Brain microvascular endothelial cell (primary cell): ENCODE measurements around the gene PLD4.
"Not testable (repeated sequence)": the region's sequence is repeated elsewhere in the genome, so short reads cannot be mapped to it uniquely, and the experiment has no call there.

Experiments used
- DNase-seq: peaks from one replicate; pipeline ENCODE4 v3.0.0-alpha.2; 2020
- H3K27ac ChIP-seq: fragments of 250-450 bp; sonication (Bioruptor Pico); 2 replicates; pipeline ENCODE4 v1.5.1; 2020; ENCODE audit warnings: mild to moderate bottlenecking, moderate library complexity
- H3K27me3 ChIP-seq: fragments of 250-450 bp; sonication (Bioruptor Pico); replicated peaks from 2 replicates; pipeline ENCODE4 v1.5.1; 2020; ENCODE audit warnings: mild to moderate bottlenecking
- H3K36me3 ChIP-seq: fragments of 250-450 bp; sonication (Bioruptor Pico); replicated peaks from 2 replicates; pipeline ENCODE4 v1.5.1; 2020; ENCODE audit warnings: mild to moderate bottlenecking
- H3K4me3 ChIP-seq: 2 replicates; pipeline ENCODE4 v1.5.1; 2011; ENCODE audit warnings: low read depth, mild to moderate bottlenecking, control low read depth, low read length, moderate library complexity
- CTCF ChIP-seq: IDR thresholded peaks from 2 replicates; pipeline ENCODE4 v1.5.1; 2011; ENCODE audit warnings: low read depth, mild to moderate bottlenecking, moderate library complexity, low read length, control low read depth, inconsistent platforms; ENCODE audit errors: missing control alignments
- in situ Hi-C: cut with HindIII; loops from 2 replicates; pipeline ENCODE4 v1.10.0; 2017; ENCODE audit warnings: low sequenced_read_pairs, low pct_ligation_motif_present

PLD4 gene

DNA sequence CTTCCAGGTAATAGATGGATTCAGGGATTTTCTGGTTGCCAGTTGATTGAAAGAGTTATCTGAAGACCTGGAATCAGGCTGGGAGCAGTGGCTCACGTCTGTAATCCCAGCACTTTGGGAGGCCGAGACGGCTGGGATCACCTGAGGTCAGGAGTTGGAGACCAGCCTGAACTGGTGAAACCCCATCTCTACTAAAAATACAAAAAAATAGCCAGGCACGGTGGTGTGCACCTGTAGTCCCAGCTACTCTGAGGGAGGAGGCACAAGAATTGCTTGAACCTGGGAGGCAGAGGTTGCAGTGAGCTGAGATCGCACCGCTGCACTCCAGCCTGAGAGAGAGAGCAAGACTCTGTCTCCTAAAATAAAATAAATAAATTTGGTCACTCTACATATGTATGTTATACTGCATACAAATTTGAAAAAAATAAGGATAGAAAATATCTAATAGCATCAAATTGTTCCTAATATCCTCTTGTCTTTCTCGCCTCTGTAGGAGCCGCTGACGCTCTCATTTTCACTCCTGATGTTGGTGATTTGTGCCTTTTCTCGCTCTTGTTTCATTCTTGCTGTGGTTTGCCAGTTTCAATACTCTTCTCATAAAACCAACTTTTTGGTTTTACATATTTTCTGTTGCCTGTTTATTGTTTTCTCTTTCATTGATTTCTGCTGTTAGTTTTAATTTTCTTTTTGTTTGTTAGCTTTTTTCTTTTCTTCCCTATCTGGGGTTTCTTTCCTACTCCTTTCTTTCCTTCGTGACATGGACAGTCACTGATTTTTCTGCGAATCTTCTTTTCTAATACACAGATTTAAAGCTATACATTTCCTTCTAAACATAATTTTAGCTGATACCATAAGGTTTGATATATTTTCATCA lies 23.8 kb upstream of the PLD4 start:
- in situ Hi-C loops = no loop called here
- no peak for DNase-seq
- TF ChIP-seq CTCF = no peak
- no peaks in the 10 kb centered on the region for H3K36me3 ChIP-seq
- no peaks in the 10 kb centered on the region for H3K27me3 ChIP-seq
- H3K4me3 ChIP-seq = no peak overlapping the region
- no peak overlapping the region for H3K27ac ChIP-seq

- Histone ChIP-seq H3K27ac (no peak overlapping the region), H3K27me3 (no peaks in the 10 kb centered on the region), H3K4me3 (no peak overlapping the region), H3K36me3 (no peaks in the 10 kb centered on the region)
- in situ Hi-C loops = no loop called here
- no peak for DNase-seq
- TF ChIP-seq CTCF = no peak
Observed at GRCh38 chr14:104903990-104904389, 20.7 kb upstream of the PLD4 start.

DNA sequence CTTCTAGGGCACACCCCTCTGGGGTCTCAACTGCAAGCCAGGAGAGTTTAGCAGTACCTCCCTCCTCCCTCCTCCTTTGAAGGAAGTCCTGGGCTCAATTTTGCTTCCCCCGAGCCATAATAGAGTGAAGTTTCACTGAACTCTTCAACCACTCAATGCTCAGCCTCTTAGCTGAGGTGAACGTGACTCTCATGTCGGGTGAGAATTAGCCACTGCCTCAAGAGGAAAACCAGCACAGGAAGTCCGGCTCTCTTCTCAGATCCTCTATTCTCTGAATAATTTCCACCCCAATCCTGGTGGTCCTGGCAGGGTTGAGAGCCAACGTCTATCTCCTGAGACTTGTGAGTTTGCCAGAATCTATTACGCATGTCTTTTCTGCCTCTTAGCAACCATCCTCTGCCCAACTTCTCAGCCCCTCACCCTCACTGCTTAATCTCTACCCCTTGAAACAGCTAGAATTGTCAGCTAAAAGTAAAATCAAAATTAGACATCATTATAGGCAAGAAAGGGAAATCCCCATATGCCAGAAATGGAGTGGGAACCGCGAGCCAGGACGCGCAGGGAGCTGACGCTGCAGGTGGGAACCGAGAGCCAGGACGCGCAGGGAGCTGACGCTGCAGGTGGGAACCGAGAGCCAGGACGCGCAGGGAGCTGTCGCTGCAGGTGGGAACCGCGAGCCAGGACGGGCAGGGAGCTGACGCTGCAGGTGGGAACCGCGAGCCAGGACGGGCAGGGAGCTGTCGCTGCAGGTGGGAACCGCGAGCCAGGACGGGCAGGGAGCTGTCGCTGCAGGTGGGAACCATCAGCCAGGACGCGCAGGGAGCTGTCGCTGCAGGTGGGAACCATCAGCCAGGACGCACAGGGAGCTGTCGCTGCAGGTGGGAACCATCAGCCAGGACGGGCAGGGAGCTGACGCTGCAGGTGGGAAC lies 19.8 kb upstream of the PLD4 start:
- in situ Hi-C loops, H3K4me3 ChIP-seq, H3K27ac ChIP-seq, H3K36me3 ChIP-seq, H3K27me3 ChIP-seq, DNase-seq: not testable (repeated sequence)

DNA sequence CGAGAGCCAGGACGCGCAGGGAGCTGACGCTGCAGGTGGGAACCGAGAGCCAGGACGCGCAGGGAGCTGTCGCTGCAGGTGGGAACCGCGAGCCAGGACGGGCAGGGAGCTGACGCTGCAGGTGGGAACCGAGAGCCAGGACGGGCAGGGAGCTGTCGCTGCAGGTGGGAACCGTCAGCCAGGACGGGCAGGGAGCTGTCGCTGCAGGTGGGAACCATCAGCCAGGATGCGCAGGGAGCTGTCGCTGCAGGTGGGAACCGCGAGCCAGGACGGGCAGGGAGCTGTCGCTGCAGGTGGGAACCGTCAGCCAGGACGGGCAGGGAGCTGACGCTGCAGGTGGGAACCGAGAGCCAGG lies 19.1 kb upstream of the PLD4 start:
- H3K27me3 ChIP-seq, H3K27ac ChIP-seq, DNase-seq, H3K36me3 ChIP-seq, in situ Hi-C loops, H3K4me3 ChIP-seq: not testable (repeated sequence)

DNA sequence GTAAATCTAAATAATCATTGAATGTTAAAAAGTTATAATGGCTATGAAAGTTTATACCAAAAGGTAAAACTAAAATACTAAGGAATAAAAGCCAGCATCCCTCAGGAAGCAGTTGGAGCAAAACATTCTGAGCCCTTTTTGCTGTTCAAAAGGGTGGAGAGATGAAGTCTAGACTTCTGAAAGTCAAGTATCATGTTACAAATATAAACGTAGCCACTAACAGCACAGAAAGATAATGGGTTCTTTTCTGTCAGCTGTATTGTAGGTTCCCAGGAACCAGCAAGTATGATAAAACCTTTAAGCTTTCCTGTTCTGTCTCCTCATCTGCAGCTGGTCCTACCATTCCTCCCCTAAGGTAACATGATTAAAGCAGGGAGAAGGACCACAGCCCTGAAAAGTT lies 16.4 kb upstream of the PLD4 start:
- TF ChIP-seq CTCF = no peak
- in situ Hi-C loops = no loop called here
- H3K4me3 ChIP-seq = no peak overlapping the region
- H3K27ac ChIP-seq = no peak overlapping the region
- H3K36me3 ChIP-seq = no peaks in the 10 kb centered on the region
- no peak for DNase-seq
- no peaks in the 10 kb centered on the region for H3K27me3 ChIP-seq

DNA sequence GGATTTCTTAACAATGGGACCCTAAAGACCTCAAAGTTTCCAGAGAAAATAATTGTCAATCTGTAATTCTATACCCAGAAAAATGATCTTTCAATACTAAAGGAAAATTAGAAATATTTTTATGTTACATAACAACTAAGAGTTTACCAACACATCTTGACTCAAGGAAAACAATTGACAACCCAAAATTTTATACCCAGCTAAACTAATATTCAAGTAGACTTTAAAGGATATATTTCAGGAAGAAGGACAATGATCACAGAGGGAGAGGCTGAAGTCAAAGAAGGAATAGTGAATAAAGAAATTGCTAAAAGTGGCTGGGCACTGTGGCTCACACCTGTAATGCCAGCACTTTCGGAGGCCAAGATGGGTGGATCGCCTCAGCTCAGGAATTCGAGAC lies 12.6 kb upstream of the PLD4 start:
- no peaks in the 10 kb centered on the region for H3K36me3 ChIP-seq
- DNase-seq = no peak
- no peaks in the 10 kb centered on the region for H3K27me3 ChIP-seq
- no peak for TF ChIP-seq CTCF
- in situ Hi-C loops = no loop called here
- H3K27ac ChIP-seq = no peak overlapping the region
- no peak overlapping the region for H3K4me3 ChIP-seq
